ENCODE results near the gene RASGEF1B. TPM values are rescaled to one million over a fixed set of nuclear protein-coding genes. Genes with fewer than 3 reads are reported as not detected.

Gene RASGEF1B
- total RNA-seq, 1 experiment from 2014 or later = 1.4 TPM

GRCh38 chr4:81405900-81406401 is 65.8 kb downstream of the RASGEF1B start:
- Histone ChIP-seq H2AFZ (ENCODE audit: low read length) (0 out of 2 replicates have a peak overlapping the region, but pooled peaks have one; percentile 48), H3K79me2 (ENCODE audit: low read length) (no peaks in the 10 kb centered on the region), H3K9me3 (ENCODE audit: low read length) (no peaks in the 10 kb centered on the region), H3K27me3 (ENCODE audit: low read length) (peaks cover 15% of the 10 kb centered on the region), H3K27ac (ENCODE audit: low read length) (no peak overlapping the region), H3K4me3 (ENCODE audit: low read length) (no peak overlapping the region), H3K4me1 (ENCODE audit: insufficient read depth, low read length) (no peaks in the 10 kb centered on the region), H3K9me2 (replicated peaks; ENCODE audit: low read length) (no peaks in the 10 kb centered on the region), H3K4me2 (ENCODE audit: low read length) (peak overlapping the region; percentile 53; the same call in 1 of the 2 replicates), H4K20me1 (ENCODE audit: low read length) (no peaks in the 10 kb centered on the region), H3K36me3 (ENCODE audit: low read depth, low read length) (no peaks in the 10 kb centered on the region; the same call in 1 of the 2 replicates), H3F3A (ENCODE audit: low read length, unreplicated experiment) (no peaks in the 10 kb centered on the region), H3K9ac (ENCODE audit: low read length) (no peak overlapping the region)
- TF ChIP-seq EZH2phosphoT487 (IDR thresholded peaks at IDR 0.05; ENCODE audit: borderline replicate concordance, low read length) = no peak
- no peak for TF ChIP-seq EZH2 (IDR thresholded peaks at IDR 0.05; ENCODE audit: low read length, unreplicated experiment)
- TF ChIP-seq CTCF (conservative IDR thresholded peaks at IDR 0.05; ENCODE audit: low read depth, low read length) = peak; percentile 84
- BruUV-seq (replicated peaks) = no TSS peak
- intact Hi-C loops (cut with micrococcal nuclease) = loop anchor here (1.0 to 5.0 kb wide), 6 partner anchors 46 to 862 kb away; no protein-coding TSS in a partner anchor
- DNase-seq (peak; percentile 69), ATAC-seq (peak; percentile 50; the same call in 1 of the 2 replicates)
- CTCF ChIA-PET = no interaction called here
- POLR2A ChIA-PET (ENCODE audit: unreplicated experiment) = no interaction called here

GRCh38 chr4:81404741-81405140 is 67.0 kb downstream of the RASGEF1B start:
- ChIA-PET POLR2A (ENCODE audit: unreplicated experiment) (no interaction called here), CTCF (no interaction called here)
- no TSS peak for BruUV-seq (replicated peaks)

More at GRCh38 chr4:81404741-81405140, 67.0 kb downstream of the RASGEF1B start:
- DNase-seq (no peak), ATAC-seq (no peak)
- TF ChIP-seq EZH2 (IDR thresholded peaks at IDR 0.05; ENCODE audit: low read length, unreplicated experiment) (no peak), EZH2phosphoT487 (IDR thresholded peaks at IDR 0.05; ENCODE audit: borderline replicate concordance, low read length) (no peak), CTCF (conservative IDR thresholded peaks at IDR 0.05; ENCODE audit: low read depth, low read length) (no peak)
- H3K9ac ChIP-seq (ENCODE audit: low read length) = no peak overlapping the region
- no peak overlapping the region for H2AFZ ChIP-seq (ENCODE audit: low read length)
- no peaks in the 10 kb centered on the region for H3K9me3 ChIP-seq (ENCODE audit: low read length)
- H3K9me2 ChIP-seq (replicated peaks; ENCODE audit: low read length) = no peaks in the 10 kb centered on the region
- no peaks in the 10 kb centered on the region for H4K20me1 ChIP-seq (ENCODE audit: low read length)
- H3K79me2 ChIP-seq (ENCODE audit: low read length) = no peaks in the 10 kb centered on the region
- intact Hi-C loops (cut with micrococcal nuclease) = loop anchor here (1.0 to 5.0 kb wide), 3 partner anchors 48 to 864 kb away; no protein-coding TSS in a partner anchor
- no peaks in the 10 kb centered on the region for H3K4me1 ChIP-seq (ENCODE audit: insufficient read depth, low read length)
- no peak overlapping the region for H3K4me3 ChIP-seq (ENCODE audit: low read length)
- H3F3A ChIP-seq (ENCODE audit: low read length, unreplicated experiment) = no peaks in the 10 kb centered on the region
- peaks cover 26% of the 10 kb centered on the region for H3K27me3 ChIP-seq (ENCODE audit: low read length)
- no peak overlapping the region for H3K27ac ChIP-seq (ENCODE audit: low read length)
- no peaks in the 10 kb centered on the region; the same call in 1 of the 2 replicates for H3K36me3 ChIP-seq (ENCODE audit: low read depth, low read length)
- no peak overlapping the region for H3K4me2 ChIP-seq (ENCODE audit: low read length)

Data from PC-3 (cell line).